ENCODE data around the gene ABTB1.
"Not testable (repeated sequence)": the region's sequence is repeated elsewhere in the genome, so short reads cannot be mapped to it uniquely, and the experiment has no call there.

The ABTB1 gene

GRCh38 chr3:127680146-127680661 lies 7.5 kb downstream of the ABTB1 start:
- H3K9me3 ChIP-seq (ENCODE audit: low read length) = no peaks in the 10 kb centered on the region
- H3K9me2 ChIP-seq (ENCODE audit: low read depth, low read length) = no peaks in the 10 kb centered on the region
- H3K79me2 ChIP-seq (ENCODE audit: insufficient read depth, low read length) = no peaks in the 10 kb centered on the region
- no peaks in the 10 kb centered on the region for H3F3A ChIP-seq (ENCODE audit: insufficient read depth, low read length)
- no peaks in the 10 kb centered on the region for H3K4me1 ChIP-seq (ENCODE audit: insufficient read depth, low read length, severe bottlenecking)
- no peaks in the 10 kb centered on the region; the same call in 1 of the 2 replicates for H3K27me3 ChIP-seq (ENCODE audit: insufficient read depth, low read length)
- H3K4me2 ChIP-seq (ENCODE audit: low read length) = no peak overlapping the region
- H4K20me1 ChIP-seq (ENCODE audit: insufficient read depth, low read length) = no peaks in the 10 kb centered on the region
- no peak overlapping the region for H3K4me3 ChIP-seq (ENCODE audit: low read depth, low read length, poor library complexity, severe bottlenecking)
- H3K9ac ChIP-seq (ENCODE audit: low read length) = no peak overlapping the region
- H2AFZ ChIP-seq (ENCODE audit: low read length) = no peak overlapping the region
- H3K36me3 ChIP-seq (ENCODE audit: insufficient read depth, low read length) = no peaks in the 10 kb centered on the region
- TF ChIP-seq, protein P1, sequence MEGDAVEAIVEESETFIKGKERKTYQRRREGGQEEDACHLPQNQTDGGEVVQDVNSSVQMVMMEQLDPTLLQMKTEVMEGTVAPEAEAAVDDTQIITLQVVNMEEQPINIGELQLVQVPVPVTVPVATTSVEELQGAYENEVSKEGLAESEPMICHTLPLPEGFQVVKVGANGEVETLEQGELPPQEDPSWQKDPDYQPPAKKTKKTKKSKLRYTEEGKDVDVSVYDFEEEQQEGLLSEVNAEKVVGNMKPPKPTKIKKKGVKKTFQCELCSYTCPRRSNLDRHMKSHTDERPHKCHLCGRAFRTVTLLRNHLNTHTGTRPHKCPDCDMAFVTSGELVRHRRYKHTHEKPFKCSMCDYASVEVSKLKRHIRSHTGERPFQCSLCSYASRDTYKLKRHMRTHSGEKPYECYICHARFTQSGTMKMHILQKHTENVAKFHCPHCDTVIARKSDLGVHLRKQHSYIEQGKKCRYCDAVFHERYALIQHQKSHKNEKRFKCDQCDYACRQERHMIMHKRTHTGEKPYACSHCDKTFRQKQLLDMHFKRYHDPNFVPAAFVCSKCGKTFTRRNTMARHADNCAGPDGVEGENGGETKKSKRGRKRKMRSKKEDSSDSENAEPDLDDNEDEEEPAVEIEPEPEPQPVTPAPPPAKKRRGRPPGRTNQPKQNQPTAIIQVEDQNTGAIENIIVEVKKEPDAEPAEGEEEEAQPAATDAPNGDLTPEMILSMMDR (IDR thresholded peaks at IDR 0.05; ENCODE audit: low read length) = no peak
- no peak for TF ChIP-seq EZH2 (IDR thresholded peaks at IDR 0.05; ENCODE audit: borderline replicate concordance, low read length)
- no peak overlapping the region for H3K27ac ChIP-seq (ENCODE audit: low read depth, low read length, poor library complexity, severe bottlenecking)

DNA sequence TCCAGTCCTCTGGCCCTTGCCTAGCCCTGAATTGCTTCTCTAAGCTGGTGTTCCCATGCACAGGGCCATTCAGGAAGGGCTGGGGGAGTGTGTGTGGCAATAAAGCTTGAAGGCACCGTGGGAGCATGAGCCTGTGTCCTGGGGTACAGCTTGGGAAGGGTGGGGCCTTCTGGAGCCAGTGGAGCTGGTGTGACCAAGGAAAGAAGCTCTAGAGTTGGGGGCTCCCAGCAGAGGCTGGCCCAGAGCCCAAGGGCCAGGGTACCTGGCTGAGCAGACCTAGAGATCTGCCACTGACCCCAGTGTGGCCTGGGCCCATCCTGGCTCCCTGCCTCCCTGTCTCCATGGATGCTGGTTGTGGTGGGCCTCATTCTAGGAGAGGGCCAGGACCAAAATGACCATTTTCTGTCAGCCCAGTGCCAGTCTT lies 8.1 kb downstream of the ABTB1 start:
- Histone ChIP-seq H3K9ac (ENCODE audit: low read length) (no peak overlapping the region), H4K20me1 (ENCODE audit: insufficient read depth, low read length) (no peaks in the 10 kb centered on the region), H3K4me3 (ENCODE audit: low read depth, low read length, poor library complexity, severe bottlenecking) (no peak overlapping the region), H3F3A (ENCODE audit: insufficient read depth, low read length) (no peaks in the 10 kb centered on the region), H3K4me1 (ENCODE audit: insufficient read depth, low read length, severe bottlenecking) (no peaks in the 10 kb centered on the region), H3K9me3 (ENCODE audit: low read length) (no peaks in the 10 kb centered on the region), H3K27me3 (ENCODE audit: insufficient read depth, low read length) (no peaks in the 10 kb centered on the region; the same call in 1 of the 2 replicates), H3K79me2 (ENCODE audit: insufficient read depth, low read length) (no peaks in the 10 kb centered on the region), H3K9me2 (ENCODE audit: low read depth, low read length) (no peaks in the 10 kb centered on the region), H3K27ac (ENCODE audit: low read depth, low read length, poor library complexity, severe bottlenecking) (no peak overlapping the region), H3K36me3 (ENCODE audit: insufficient read depth, low read length) (no peaks in the 10 kb centered on the region), H3K4me2 (ENCODE audit: low read length) (no peak overlapping the region), H2AFZ (ENCODE audit: low read length) (no peak overlapping the region)
- no peak for TF ChIP-seq EZH2 (IDR thresholded peaks at IDR 0.05; ENCODE audit: borderline replicate concordance, low read length)
- TF ChIP-seq, protein P1 (IDR thresholded peaks at IDR 0.05; ENCODE audit: low read length) = no peak

DNA sequence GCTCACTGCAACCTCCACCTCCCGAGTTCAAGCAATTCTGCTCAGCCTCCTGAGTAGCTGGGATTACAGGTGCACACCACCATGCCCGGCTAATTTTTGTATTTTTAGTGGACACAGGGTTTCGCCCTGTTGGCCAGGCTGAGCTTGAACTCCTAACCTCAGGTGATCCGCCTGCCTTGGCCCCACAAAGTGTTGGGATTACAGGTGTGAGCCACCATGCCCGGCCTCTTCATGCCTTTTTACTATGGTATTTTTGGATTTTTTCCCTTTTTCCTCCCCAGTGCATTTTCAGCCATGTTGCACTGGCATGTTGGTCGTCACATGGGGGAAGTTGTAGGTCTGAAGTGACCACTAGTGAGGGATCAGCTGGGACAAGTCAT lies 9.4 kb downstream of the ABTB1 start:
- not testable (repeated sequence) for H3K36me3 ChIP-seq (ENCODE audit: insufficient read depth, low read length); H4K20me1 ChIP-seq (ENCODE audit: insufficient read depth, low read length); H3K4me3 ChIP-seq (ENCODE audit: low read depth, low read length, poor library complexity, severe bottlenecking); H3K79me2 ChIP-seq (ENCODE audit: insufficient read depth, low read length); H3K27me3 ChIP-seq (ENCODE audit: insufficient read depth, low read length); H3K4me1 ChIP-seq (ENCODE audit: insufficient read depth, low read length, severe bottlenecking); H3K9me2 ChIP-seq (ENCODE audit: low read depth, low read length); H3K27ac ChIP-seq (ENCODE audit: low read depth, low read length, poor library complexity, severe bottlenecking); H3F3A ChIP-seq (ENCODE audit: insufficient read depth, low read length); H3K9ac ChIP-seq (ENCODE audit: low read length); H3K9me3 ChIP-seq (ENCODE audit: low read length); H3K4me2 ChIP-seq (ENCODE audit: low read length); H2AFZ ChIP-seq (ENCODE audit: low read length)

- no peaks in the 10 kb centered on the region for H3K79me2 ChIP-seq (ENCODE audit: insufficient read depth, low read length)
- no peaks in the 10 kb centered on the region for H3K36me3 ChIP-seq (ENCODE audit: insufficient read depth, low read length)
- H3K9me2 ChIP-seq (ENCODE audit: low read depth, low read length) = no peaks in the 10 kb centered on the region
- H3K4me2 ChIP-seq (ENCODE audit: low read length) = no peak overlapping the region
- H3K9me3 ChIP-seq (ENCODE audit: low read length) = no peaks in the 10 kb centered on the region
- H3K27ac ChIP-seq (ENCODE audit: low read depth, low read length, poor library complexity, severe bottlenecking) = no peak overlapping the region
- no peaks in the 10 kb centered on the region for H3K27me3 ChIP-seq (ENCODE audit: insufficient read depth, low read length)
- H3K4me3 ChIP-seq (ENCODE audit: low read depth, low read length, poor library complexity, severe bottlenecking) = no peak overlapping the region
- H2AFZ ChIP-seq (ENCODE audit: low read length) = no peak overlapping the region
- H4K20me1 ChIP-seq (ENCODE audit: insufficient read depth, low read length) = no peaks in the 10 kb centered on the region
- no peak for TF ChIP-seq EZH2 (IDR thresholded peaks at IDR 0.05; ENCODE audit: borderline replicate concordance, low read length)
- TF ChIP-seq, protein P1 (IDR thresholded peaks at IDR 0.05; ENCODE audit: low read length) = no peak
- no peak overlapping the region for H3K9ac ChIP-seq (ENCODE audit: low read length)
- H3K4me1 ChIP-seq (ENCODE audit: insufficient read depth, low read length, severe bottlenecking) = no peaks in the 10 kb centered on the region
- no peaks in the 10 kb centered on the region for H3F3A ChIP-seq (ENCODE audit: insufficient read depth, low read length)
Observed at GRCh38 chr3:127682561-127682960, 9.8 kb downstream of the ABTB1 start.
